Right lobe of liver (tissue), 6 donors: Measurements from ENCODE around the gene GNPTG. TPM values are rescaled to one million over a fixed set of nuclear protein-coding genes. Genes with fewer than 3 reads are reported as not detected.

Experiments used
- ATAC-seq, 4 donors: fragments of 200-7000 bp; cut with Tn5 transposase; one replicate each; pipeline ENCODE4 v1.9.1; 2020; ENCODE audit warnings: mild to moderate bottlenecking in 4 of 4, moderate library complexity in 4 of 4
- DNase-seq, 3 donors: peaks; one replicate each; pipeline ENCODE4 v3.0.0-alpha.2; 2020
- H3K27ac ChIP-seq, 3 donors: fragments of 200-600 bp; one replicate each; pipeline ENCODE4 v1.8.0; 2022
- H3K27me3 ChIP-seq, 2 donors: fragments of 200-600 bp; one replicate each; pipeline ENCODE4 v1.8.0; 2022
- H3K36me3 ChIP-seq, 4 donors: fragments of 200-600 bp; sonication (generic) in 1 of 4; one replicate each; pipeline versions ENCODE4 v1.5.1 to v1.8.0; 2017 to 2022; ENCODE audit warnings: control low read depth in 1 of 4
- H3K4me1 ChIP-seq, 4 donors: fragments of 200-600 bp; sonication (generic) in 1 of 4; one replicate each; pipeline versions ENCODE4 v1.5.1 to v1.8.0; 2017 to 2022; ENCODE audit warnings: control low read depth in 1 of 4
- H3K4me3 ChIP-seq, 3 donors: fragments of 200-600 bp; one replicate each; pipeline ENCODE4 v1.8.0; 2022
- H3K9me3 ChIP-seq, 4 donors: fragments of 200-600 bp; sonication (generic) in 1 of 4; one replicate each; pipeline versions ENCODE4 v1.5.1 to v1.8.0; 2017 to 2022; ENCODE audit warnings: control low read depth in 1 of 4
- POLR2A ChIP-seq: fragments of 450-650 bp; IDR thresholded peaks from one replicate; pipeline ENCODE4 v1.6.1; 2017; ENCODE audit warnings: antibody characterized with exemption, mild to moderate bottlenecking
- WGBS: methylation state at CpG from one replicate; pipeline ENCODE4 v1.1.6; 2018; ENCODE audit warnings: low coverage, low lambda C conversion rate; ENCODE audit not compliant: insufficient coverage; ENCODE audit errors: missing lambda C conversion rate; 5-methylcytosine and 5-hydroxymethylcytosine counted together
- intact Hi-C, 2 donors: fragments of 100-400 bp; cut with DNase I; formaldehyde crosslinking; loops; one replicate each; pipeline versions ENCODE4 v1.11.2 to v1.14.1; 2022
- total RNA-seq, 6 experiments: library from RNA; depleted of rRNA in 2 of 6; stranded (reverse); fragments of >200 nt in 2 of 6; fragmentation: NEBNext Ultra II Directional in 3 of 6; extraction: Animal tissue kit (Norgen Biotek cat#: 25700) in 3 of 6; gene quantifications; one replicate each; pipeline versions ENCODE4 v1.1.0 to v1.2.4, GENCODE V29; 2016 to 2023
- TF ChIP-seq, protein P1 (sequence below), 4 donors: fragments of 200-600 bp in 3 of 4; fragments of 450-650 bp in 1 of 4; IDR thresholded peaks; one replicate each; pipeline versions ENCODE4 v1.5.1 to v1.8.0; 2016 to 2022; ENCODE audit warnings: antibody characterized with exemption in 4 of 4, mild to moderate bottlenecking in 2 of 4
- donor health status: DM: no; HTN: yes; CAD: no.
- donor health status: DM: no; HTN: no; CAD: no.
- donor health status: DM: no; HTN: no; CAD: no.
- donor health status: DM: no; HTN: yes; CAD: no.
- donor health status: DM: no; HTN: yes; CAD: no.

Gene GNPTG
- total RNA-seq, 6 experiments from 2014 or later, result 44.3 to 72.8 (median 63.0) TPM

DNA sequence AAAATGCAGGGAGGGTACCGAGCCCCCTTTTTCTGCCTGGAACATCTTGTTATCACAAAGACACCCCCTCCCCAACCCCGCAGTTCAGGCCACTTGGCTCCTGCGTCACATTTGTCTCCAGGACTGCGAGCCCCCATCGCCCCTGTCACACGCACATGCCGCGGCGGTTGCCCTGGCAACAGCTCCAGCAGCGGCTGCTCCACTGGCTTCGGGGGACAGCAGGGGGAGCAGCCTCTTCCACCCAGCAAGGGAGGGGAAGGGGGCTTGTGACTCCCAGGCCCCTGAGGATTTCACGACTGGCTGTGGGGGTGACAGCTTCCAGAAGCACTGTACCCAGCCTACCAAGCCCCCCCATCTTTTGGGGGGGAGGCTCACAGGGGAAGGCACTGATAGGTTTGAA is 15.7 kb upstream of the GNPTG start:
- intact Hi-C loops, result no loop called here
- peaks cover 0 to 8% of the 10 kb centered on the region in 2 donors for H3K27me3 ChIP-seq
- no peaks in the 10 kb centered on the region for H3K9me3 ChIP-seq
- no peak overlapping the region for H3K27ac ChIP-seq
- DNase-seq (no peak), ATAC-seq (no peak)
- TF ChIP-seq, protein P1, sequence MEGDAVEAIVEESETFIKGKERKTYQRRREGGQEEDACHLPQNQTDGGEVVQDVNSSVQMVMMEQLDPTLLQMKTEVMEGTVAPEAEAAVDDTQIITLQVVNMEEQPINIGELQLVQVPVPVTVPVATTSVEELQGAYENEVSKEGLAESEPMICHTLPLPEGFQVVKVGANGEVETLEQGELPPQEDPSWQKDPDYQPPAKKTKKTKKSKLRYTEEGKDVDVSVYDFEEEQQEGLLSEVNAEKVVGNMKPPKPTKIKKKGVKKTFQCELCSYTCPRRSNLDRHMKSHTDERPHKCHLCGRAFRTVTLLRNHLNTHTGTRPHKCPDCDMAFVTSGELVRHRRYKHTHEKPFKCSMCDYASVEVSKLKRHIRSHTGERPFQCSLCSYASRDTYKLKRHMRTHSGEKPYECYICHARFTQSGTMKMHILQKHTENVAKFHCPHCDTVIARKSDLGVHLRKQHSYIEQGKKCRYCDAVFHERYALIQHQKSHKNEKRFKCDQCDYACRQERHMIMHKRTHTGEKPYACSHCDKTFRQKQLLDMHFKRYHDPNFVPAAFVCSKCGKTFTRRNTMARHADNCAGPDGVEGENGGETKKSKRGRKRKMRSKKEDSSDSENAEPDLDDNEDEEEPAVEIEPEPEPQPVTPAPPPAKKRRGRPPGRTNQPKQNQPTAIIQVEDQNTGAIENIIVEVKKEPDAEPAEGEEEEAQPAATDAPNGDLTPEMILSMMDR (IDR thresholded peaks at IDR 0.05), result no peak
- no peak for TF ChIP-seq POLR2A
- H3K4me3 ChIP-seq, result no peak overlapping the region
- peaks cover 0 to 24% (median 9%) of the 10 kb centered on the region in 4 donors for H3K4me1 ChIP-seq
- WGBS, result 8% methylated on average over 4 of the region's 12 CpGs
- no peaks in the 10 kb centered on the region for H3K36me3 ChIP-seq

DNA sequence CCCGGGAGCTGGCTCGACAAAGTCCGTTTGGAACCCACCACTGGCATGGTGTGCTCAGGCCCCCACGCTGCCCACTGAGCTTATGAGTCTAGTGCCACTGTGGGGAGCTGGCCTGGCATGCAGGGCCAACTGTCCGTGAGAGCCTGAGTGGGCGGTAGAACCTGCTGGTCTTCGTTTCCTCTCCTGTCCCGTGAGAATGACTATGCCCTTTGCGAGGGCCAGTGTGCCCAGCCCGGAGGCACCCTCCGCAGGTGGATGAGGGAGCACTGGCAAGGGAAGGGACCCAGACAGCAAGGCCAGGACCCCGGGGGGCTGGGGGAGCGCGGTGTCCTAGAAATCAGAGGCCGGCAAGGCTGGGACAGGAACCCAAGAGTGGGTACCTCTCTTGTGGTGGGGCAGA is 15.1 kb upstream of the GNPTG start:
- ATAC-seq, result no peak
- H3K4me3 ChIP-seq, result no peak overlapping the region
- peaks cover 0 to 19% (median 6%) of the 10 kb centered on the region in 4 donors for H3K4me1 ChIP-seq
- H3K27me3 ChIP-seq, result peaks cover 0 to 8% of the 10 kb centered on the region in 2 donors
- intact Hi-C loops, result no loop called here
- no peaks in the 10 kb centered on the region for H3K36me3 ChIP-seq
- no peak for DNase-seq
- H3K27ac ChIP-seq, result no peak overlapping the region
- no peak for TF ChIP-seq POLR2A
- TF ChIP-seq, protein P1 (IDR thresholded peaks at IDR 0.05), result no peak
- 20% methylated on average over 1 of the region's 15 CpGs for WGBS
- H3K9me3 ChIP-seq, result no peaks in the 10 kb centered on the region

DNA sequence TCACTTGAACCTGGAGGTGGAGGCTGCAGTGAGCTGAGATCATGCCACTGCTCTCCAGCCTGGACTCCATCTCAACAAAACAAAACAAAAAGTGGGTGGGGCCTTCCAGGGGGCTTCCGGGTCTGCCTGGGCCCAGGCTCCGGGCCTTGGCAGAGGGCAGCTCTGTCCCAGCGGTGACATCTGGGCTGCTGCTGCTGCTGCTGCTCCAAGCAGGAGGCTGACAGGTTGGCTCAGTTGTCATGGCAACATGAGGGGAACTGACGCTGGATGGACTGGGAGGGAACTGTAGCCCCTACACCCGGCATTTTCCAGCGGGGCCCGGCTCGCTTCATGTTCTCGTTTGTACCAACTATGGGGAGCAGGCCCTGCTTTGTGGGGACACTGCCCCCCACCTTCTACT is 14.2 kb upstream of the GNPTG start:
- H3K27ac ChIP-seq, result no peak overlapping the region
- TF ChIP-seq POLR2A, result no peak
- TF ChIP-seq, protein P1 (IDR thresholded peaks at IDR 0.05), result no peak
- DNase-seq (no peak), ATAC-seq (no peak)
- H3K36me3 ChIP-seq, result no peaks in the 10 kb centered on the region
- no peak overlapping the region for H3K4me3 ChIP-seq
- H3K9me3 ChIP-seq, result no peaks in the 10 kb centered on the region
- intact Hi-C loops, result no loop called here
- peaks cover 0 to 8% of the 10 kb centered on the region in 2 donors for H3K27me3 ChIP-seq
- no CpG with 5 or more reads among the region's 9 CpGs for WGBS
- peaks cover 0 to 13% (median 2%) of the 10 kb centered on the region in 4 donors for H3K4me1 ChIP-seq

- H3K27me3 ChIP-seq, result peaks cover 0 to under 1% of the 10 kb centered on the region in 2 donors
- H3K36me3 ChIP-seq, result no peaks in the 10 kb centered on the region
- H3K4me1 ChIP-seq, result peaks cover 0 to 11% (median 2%) of the 10 kb centered on the region in 4 donors
- no peak for ATAC-seq
- no peak overlapping the region for H3K4me3 ChIP-seq
- DNase-seq, result peak in 1 of 3 donors; percentile 70
- intact Hi-C loops, result no loop called here
- H3K27ac ChIP-seq, result no peak overlapping the region
- H3K9me3 ChIP-seq, result no peaks in the 10 kb centered on the region
- TF ChIP-seq, protein P1 (IDR thresholded peaks at IDR 0.05), result peak; percentile 32 to 56 (median 52)
- TF ChIP-seq POLR2A, result no peak
- 40% methylated on average over 1 of the region's 30 CpGs for WGBS
These were observed 13.5 kb upstream of the GNPTG start for GRCh38 chr16:1338119-1338730.
